Activated gamma-delta T cell (primary cell): ENCODE results near the gene CTNNBL1.
"Not testable (repeated sequence)": the region's sequence is repeated elsewhere in the genome, so short reads cannot be mapped to it uniquely, and the experiment has no call there.

Source experiments
- DNase-seq: peaks from one replicate; lab custom pipeline; 2025; lab: John Stamatoyannopoulos, UW

The CTNNBL1 gene

GRCh38 chr20:37850724-37851355, 157.0 kb downstream of the CTNNBL1 start:
- DNase-seq, result no peak

- DNase-seq, result no peak
Measured at GRCh38 chr20:37852666-37853065, 158.8 kb downstream of the CTNNBL1 start.

GRCh38 chr20:37853823-37854375, 160.1 kb downstream of the CTNNBL1 start:
- DNase-seq, result no peak

- not testable (repeated sequence) for DNase-seq
Measured at GRCh38 chr20:37856034-37856433, 162.2 kb downstream of the CTNNBL1 start.

- DNase-seq, result no peak
Measured at GRCh38 chr20:37856932-37857660, 163.3 kb downstream of the CTNNBL1 start.

GRCh38 chr20:37859406-37860171, 165.8 kb downstream of the CTNNBL1 start:
- no peak for DNase-seq

GRCh38 chr20:37863289-37863688, 169.5 kb downstream of the CTNNBL1 start:
- DNase-seq, result no peak

GRCh38 chr20:37864298-37864697, 170.5 kb downstream of the CTNNBL1 start:
- no peak for DNase-seq

GRCh38 chr20:37866051-37866450, 172.2 kb downstream of the CTNNBL1 start:
- DNase-seq, result no peak

- no peak for DNase-seq
Measured at GRCh38 chr20:37867289-37868195, 173.7 kb downstream of the CTNNBL1 start.

GRCh38 chr20:37868851-37869333, 175.1 kb downstream of the CTNNBL1 start:
- no peak for DNase-seq

GRCh38 chr20:37869334-37869861, 175.6 kb downstream of the CTNNBL1 start:
- no peak for DNase-seq

- DNase-seq, result no peak
Measured at GRCh38 chr20:37870294-37870693, 176.5 kb downstream of the CTNNBL1 start.

GRCh38 chr20:37871751-37872150, 177.9 kb downstream of the CTNNBL1 start:
- DNase-seq, result no peak

- DNase-seq, result no peak
Measured at GRCh38 chr20:37872161-37872560, 178.3 kb downstream of the CTNNBL1 start.

- no peak for DNase-seq
Measured at GRCh38 chr20:37873884-37874283, 180.1 kb downstream of the CTNNBL1 start.

- no peak for DNase-seq
Measured at GRCh38 chr20:37875460-37876175, 181.8 kb downstream of the CTNNBL1 start.

GRCh38 chr20:37876863-37877262, 183.0 kb downstream of the CTNNBL1 start:
- DNase-seq, result no peak

GRCh38 chr20:37877832-37878772, 184.3 kb downstream of the CTNNBL1 start:
- DNase-seq, result no peak
